K562 (cell line): ENCODE measurements around the gene ERCC1. TPM values are rescaled to one million over a fixed set of nuclear protein-coding genes. Genes with fewer than 3 reads are reported as not detected.
A peak's percentile ranks its signal among the peaks of the same experiment; 100 is the strongest.

Source experiments
- EGR1 ChIP-seq: fragments of 450-650 bp; conservative IDR thresholded peaks from 2 replicates; pipeline ENCODE4 v1.6.1; 2017; ENCODE audit warnings: mild to moderate bottlenecking
- ELF1 ChIP-seq: fragments of 200-800 bp; sonication (Bioruptor generic); IDR thresholded peaks from 2 replicates; pipeline ENCODE4 v1.6.1; 2016; ENCODE audit warnings: missing genetic modification characterization, missing compliant biosample characterization
- ETV1 ChIP-seq: fragments of 450-650 bp; conservative IDR thresholded peaks from 2 replicates; pipeline ENCODE4 v1.6.1; 2016; ENCODE audit warnings: missing genetic modification characterization, control low read depth, low read depth, missing compliant biosample characterization
- HDGF ChIP-seq: fragments of 450-650 bp; IDR thresholded peaks from 2 replicates; pipeline ENCODE4 v1.6.1; 2016
- HMG20B ChIP-seq: fragments of 250-450 bp; sonication (Bioruptor Pico); IDR thresholded peaks from 2 replicates; pipeline ENCODE4 v1.5.0; 2021; ENCODE audit warnings: mild to moderate bottlenecking
- KAT2B ChIP-seq: IDR thresholded peaks from one replicate; pipeline ENCODE4 v1.6.1; 2012; ENCODE audit warnings: low read depth, mild to moderate bottlenecking, control low read depth, inconsistent platforms, low read length, moderate library complexity
- MEIS2 ChIP-seq: fragments of 450-650 bp; IDR thresholded peaks from 2 replicates; pipeline ENCODE4 v1.6.1; 2014; ENCODE audit warnings: mild to moderate bottlenecking; ENCODE audit not compliant: partially characterized antibody
- NRF1 ChIP-seq, 2 experiments: fragments of 450-650 bp; IDR thresholded peaks in 1 of 2; conservative IDR thresholded peaks in 1 of 2; 2 replicates each; pipeline ENCODE4 v1.6.1; 2014; ENCODE audit warnings: mild to moderate bottlenecking in 2 of 2
- PHF21A ChIP-seq: fragments of 450-650 bp; IDR thresholded peaks from 2 replicates; pipeline ENCODE4 v1.6.1; 2017; ENCODE audit warnings: low read depth, borderline replicate concordance
- RBFOX2 ChIP-seq: fragments of 200-400 bp; formaldehyde crosslinking; IDR thresholded peaks from 2 replicates; pipeline ENCODE4 v1.6.1; 2017; ENCODE audit warnings: low read depth, mild to moderate bottlenecking, low read length, moderate library complexity
- SAFB ChIP-seq: fragments of 200-400 bp; formaldehyde crosslinking; IDR thresholded peaks from 2 replicates; pipeline ENCODE4 v1.6.1; 2017; ENCODE audit warnings: low read depth, low read length, borderline replicate concordance
- SP1 ChIP-seq: sonication (generic); formaldehyde crosslinking; IDR thresholded peaks from 2 replicates; pipeline ENCODE4 v1.8.1; 2022; ENCODE audit warnings: mild to moderate bottlenecking, missing genetic modification reagents
- U2AF1 ChIP-seq: fragments of 200-400 bp; formaldehyde crosslinking; optimal IDR thresholded peaks from 2 replicates; pipeline ENCODE3; 2017; ENCODE audit warnings: mild to moderate bottlenecking, low read depth, low read length, moderate library complexity
- VEZF1 ChIP-seq: fragments of 200-800 bp; sonication (Bioruptor generic); IDR thresholded peaks from 2 replicates; pipeline ENCODE4 v1.6.1; 2017; ENCODE audit warnings: missing genetic modification characterization, missing compliant biosample characterization
- YY1 ChIP-seq, 3 experiments: IDR thresholded peaks; 2 replicates each; pipeline ENCODE4 v1.6.1; 2011; ENCODE audit warnings: low read length in 2 of 3, mild to moderate bottlenecking in 2 of 3, moderate library complexity in 2 of 3, borderline replicate concordance in 1 of 3, control low read depth in 1 of 3, low read depth in 1 of 3; ENCODE audit not compliant: insufficient read depth in 3 of 3, insufficient replicate concordance in 2 of 3, control insufficient read depth in 1 of 3, insufficient read length in 1 of 3; ENCODE audit errors: extremely low read depth in 1 of 3
- ZBED1 ChIP-seq: IDR thresholded peaks from 2 replicates; pipeline ENCODE4 v1.6.1; 2014
- ZBTB33 ChIP-seq: sonication (generic); formaldehyde crosslinking; IDR thresholded peaks from 2 replicates; pipeline ENCODE4 v1.8.1; 2023; ENCODE audit warnings: mild to moderate bottlenecking, missing genetic modification reagents
- ZFP36 ChIP-seq: fragments of 150-350 bp; IDR thresholded peaks from 2 replicates; pipeline ENCODE4 v1.6.1; 2018; ENCODE audit warnings: low read length, low read depth; ENCODE audit not compliant: partially characterized antibody
- ZNF143 ChIP-seq: sonication (generic); formaldehyde crosslinking; IDR thresholded peaks from 2 replicates; pipeline ENCODE4 v1.9.0; 2022; ENCODE audit warnings: mild to moderate bottlenecking, missing genetic modification reagents
- ZNF282 ChIP-seq: sonication (generic); formaldehyde crosslinking; IDR thresholded peaks from 2 replicates; pipeline ENCODE4 v1.8.1; 2023; ENCODE audit warnings: missing genetic modification reagents
- ZNF347 ChIP-seq: fragments of 450-650 bp; formaldehyde crosslinking; IDR thresholded peaks from 2 replicates; pipeline ENCODE4 v1.4.0; 2020; ENCODE audit warnings: low read depth, mild to moderate bottlenecking, moderate library complexity
- ZNF384 ChIP-seq: IDR thresholded peaks from 2 replicates; pipeline ENCODE4 v1.6.1; 2012; ENCODE audit warnings: low read depth, low read length, improper control_type of control experiment
- ZNF696 ChIP-seq: fragments of 250-450 bp; sonication (Bioruptor Pico); conservative IDR thresholded peaks from 2 replicates; pipeline ENCODE4 v1.4.0; 2020; ENCODE audit warnings: mild to moderate bottlenecking, moderate library complexity
- ZNF79 ChIP-seq: fragments of 250-450 bp; sonication (Bioruptor Pico); IDR thresholded peaks from 2 replicates; pipeline ENCODE4 v1.4.0; 2020; ENCODE audit warnings: low read depth, mild to moderate bottlenecking, moderate library complexity
- polyA plus RNA-seq, 8 experiments: library from polyadenylated mRNA; depleted of rRNA in 4 of 8; stranded (reverse) in 5 of 8; unstranded in 3 of 8; fragments of >200 nt; fragmentation: Nextera tagmentation in 2 of 8; fragmentation: Illumina TruSeq in 1 of 8; extraction: Ambion mirVana in 2 of 8; extraction: Trizol in 1 of 8; gene quantifications; 2 replicates each; pipeline versions ENCODE4 v1.2.1 to v1.2.3, GENCODE V29; 2011 to 2014; ENCODE audit warnings: inconsistent platforms in 1 of 8, missing spikeins in 1 of 8
- total RNA-seq, 7 experiments: library from RNA; depleted of rRNA in 6 of 7; stranded (reverse); fragments of >200 nt in 6 of 7; fragmentation: Illumina TruSeq in 2 of 7; extraction: Trizol in 2 of 7; gene quantifications; 2 replicates each; pipeline versions ENCODE4 v1.2.1 to v1.2.3, GENCODE V29; 2011 to 2021; ENCODE audit warnings: low replicate concordance in 1 of 7
- TF ChIP-seq, protein P1 (sequence below), 2 experiments: fragments of 450-650 bp; IDR thresholded peaks; 2 replicates each; pipeline ENCODE4 v1.6.1; 2016

The ERCC1 gene
- total and polyA plus RNA-seq, 9 of the 15 experiments (the other 6 are each of a cell fraction or from before 2014, with no cell fraction given), result 9.3 to 92.6 (median 60.0) TPM

- no peak for TF ChIP-seq ZNF143 (CRISPR knock-in tag)
- no peak for TF ChIP-seq PHF21A
- TF ChIP-seq ZBED1, result no peak
- TF ChIP-seq ZNF282 (CRISPR knock-in tag), result no peak
- TF ChIP-seq MEIS2, result peak; percentile 14
- peak; percentile 42 for TF ChIP-seq EGR1
- TF ChIP-seq ELF1 (tag), result no peak
- no peak for TF ChIP-seq SAFB
- TF ChIP-seq U2AF1, result no peak
- no peak for TF ChIP-seq KAT2B
- TF ChIP-seq ETV1, result no peak
- no peak for TF ChIP-seq ZNF384
- no peak for TF ChIP-seq ZNF79 (CRISPR knock-in tag)
- TF ChIP-seq YY1 (IDR thresholded peaks at IDR 0.05; ENCODE audit: borderline replicate concordance in 1 of 3, control insufficient read depth in 1 of 3, extremely low read depth in 1 of 3, insufficient read depth in 3 of 3, insufficient read length in 1 of 3, insufficient replicate concordance in 2 of 3, low read depth in 1 of 3, low read length in 2 of 3), result no peak
- peak; percentile 48 for TF ChIP-seq ZFP36
- TF ChIP-seq ZBTB33 (CRISPR knock-in tag), result peak; percentile 98
- TF ChIP-seq VEZF1, result peak; percentile 61
- peak; percentile 30; the same call in 1 of the 2 replicates for TF ChIP-seq RBFOX2
- TF ChIP-seq, protein P1, sequence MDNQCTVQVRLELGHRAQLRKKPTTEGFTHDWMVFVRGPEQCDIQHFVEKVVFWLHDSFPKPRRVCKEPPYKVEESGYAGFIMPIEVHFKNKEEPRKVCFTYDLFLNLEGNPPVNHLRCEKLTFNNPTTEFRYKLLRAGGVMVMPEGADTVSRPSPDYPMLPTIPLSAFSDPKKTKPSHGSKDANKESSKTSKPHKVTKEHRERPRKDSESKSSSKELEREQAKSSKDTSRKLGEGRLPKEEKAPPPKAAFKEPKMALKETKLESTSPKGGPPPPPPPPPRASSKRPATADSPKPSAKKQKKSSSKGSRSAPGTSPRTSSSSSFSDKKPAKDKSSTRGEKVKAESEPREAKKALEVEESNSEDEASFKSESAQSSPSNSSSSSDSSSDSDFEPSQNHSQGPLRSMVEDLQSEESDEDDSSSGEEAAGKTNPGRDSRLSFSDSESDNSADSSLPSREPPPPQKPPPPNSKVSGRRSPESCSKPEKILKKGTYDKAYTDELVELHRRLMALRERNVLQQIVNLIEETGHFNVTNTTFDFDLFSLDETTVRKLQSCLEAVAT (IDR thresholded peaks at IDR 0.05), result no peak
- peak; percentile 58; the same call in 1 of the 2 replicates for TF ChIP-seq SP1
- TF ChIP-seq HDGF, result 0 out of 2 replicates have a peak, but pooled peaks have one; percentile 22
- no peak for TF ChIP-seq HMG20B (CRISPR knock-in tag)
- no peak for TF ChIP-seq ZNF347
- no peak for TF ChIP-seq ZNF696 (CRISPR knock-in tag)
- peak; percentile 79 to 83 for TF ChIP-seq NRF1 (conservative IDR thresholded peaks at IDR 0.05 in 1 of 2, IDR thresholded peaks at IDR 0.05 in 1 of 2)
Measured at GRCh38 chr19:45402298-45403061, 21.2 kb downstream of the ERCC1 start (continued).
